NCI-H187 (cell line): ENCODE measurements around the gene OTUB2.
A peak's percentile ranks its signal among the peaks of the same experiment; 100 is the strongest.

Source experiments
- DNase-seq, 2 experiments: peaks; one replicate each; lab custom pipeline; 2025; lab: John Stamatoyannopoulos, UW

The OTUB2 gene

DNA sequence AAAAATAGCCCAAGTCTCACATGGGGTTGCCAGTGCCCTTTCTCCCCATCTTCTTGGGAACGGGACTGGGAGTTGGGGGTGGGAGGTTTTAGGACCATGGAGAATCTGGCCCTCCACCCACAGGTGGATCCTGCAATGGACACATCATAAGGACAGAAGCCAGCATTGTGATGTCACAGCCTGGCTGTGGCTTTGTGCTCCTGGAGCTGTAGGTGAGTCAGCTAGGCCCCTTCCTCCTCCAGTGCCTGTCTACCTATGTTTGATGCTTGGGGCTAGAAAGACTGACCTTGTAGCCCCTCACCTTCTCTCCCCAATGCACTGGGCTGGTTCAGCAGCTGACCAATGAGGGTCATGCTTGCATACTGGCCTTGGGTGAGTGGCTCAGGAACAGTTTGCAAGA is 29.1 kb upstream of the OTUB2 start, which contains the start of gene CCDC197:
TSS of gene CCDC197 (plus strand) at position 220 of the 400 bp plus-strand sequence. CDS start 831 bp downstream, outside the sequence.
- DNase-seq: no peak

- no peak for DNase-seq
Observed at GRCh38 chr14:93997916-93998870, 27.9 kb upstream of the OTUB2 start.

- no peak for DNase-seq
Observed at GRCh38 chr14:93998871-93999403, 27.2 kb upstream of the OTUB2 start.

- DNase-seq: no peak
Observed at GRCh38 chr14:93999573-93999972, 26.6 kb upstream of the OTUB2 start.

DNA sequence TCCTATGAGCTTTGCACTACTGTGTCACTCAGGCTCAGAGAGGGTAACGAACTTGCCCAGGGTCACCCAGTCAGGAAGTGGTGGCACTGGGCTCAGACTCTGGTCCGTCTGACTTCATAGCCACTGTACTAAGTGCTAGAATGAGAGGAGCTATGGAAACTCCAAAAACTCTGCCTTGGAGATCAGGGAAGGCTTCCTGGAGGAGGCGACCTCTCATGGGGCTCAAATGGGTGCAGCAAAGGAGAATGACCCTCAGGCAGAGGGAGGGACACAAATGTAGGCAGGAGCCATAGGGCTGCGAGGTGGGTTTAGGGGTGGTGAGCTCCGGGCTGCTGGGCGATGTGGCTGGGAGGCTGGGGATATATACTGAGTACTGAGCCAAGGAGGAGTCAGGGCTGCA is 25.9 kb upstream of the OTUB2 start:
- no peak for DNase-seq

GRCh38 chr14:94001016-94001415 is 25.1 kb upstream of the OTUB2 start:
- no peak for DNase-seq

GRCh38 chr14:94001501-94002396 is 24.4 kb upstream of the OTUB2 start:
- DNase-seq: peak in 1 of 2 experiments; percentile 21

GRCh38 chr14:94003397-94003796 is 22.7 kb upstream of the OTUB2 start:
- no peak for DNase-seq

DNA sequence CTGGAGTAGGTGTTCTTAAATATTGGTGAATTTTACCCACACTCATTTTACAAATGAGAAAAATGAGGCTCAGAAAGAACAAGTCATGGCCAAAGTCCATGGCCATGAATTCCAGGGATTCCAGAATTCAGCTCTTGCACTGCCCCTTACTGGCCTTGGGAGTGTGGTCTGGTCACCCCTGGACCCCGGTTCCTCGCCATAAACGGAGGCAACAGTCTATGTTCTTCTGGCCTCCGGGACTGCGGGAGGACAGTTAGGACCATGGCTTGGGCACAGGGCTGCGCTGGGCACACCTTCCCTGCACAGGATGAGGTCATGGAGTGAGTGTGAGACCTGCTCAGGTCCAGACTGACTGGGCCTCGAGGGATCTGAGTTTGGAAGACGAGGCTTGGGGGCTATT is 22.1 kb upstream of the OTUB2 start:
- DNase-seq: no peak

GRCh38 chr14:94005324-94006073 is 20.6 kb upstream of the OTUB2 start:
- no peak for DNase-seq

GRCh38 chr14:94008234-94008633 is 17.9 kb upstream of the OTUB2 start:
- DNase-seq: no peak

DNA sequence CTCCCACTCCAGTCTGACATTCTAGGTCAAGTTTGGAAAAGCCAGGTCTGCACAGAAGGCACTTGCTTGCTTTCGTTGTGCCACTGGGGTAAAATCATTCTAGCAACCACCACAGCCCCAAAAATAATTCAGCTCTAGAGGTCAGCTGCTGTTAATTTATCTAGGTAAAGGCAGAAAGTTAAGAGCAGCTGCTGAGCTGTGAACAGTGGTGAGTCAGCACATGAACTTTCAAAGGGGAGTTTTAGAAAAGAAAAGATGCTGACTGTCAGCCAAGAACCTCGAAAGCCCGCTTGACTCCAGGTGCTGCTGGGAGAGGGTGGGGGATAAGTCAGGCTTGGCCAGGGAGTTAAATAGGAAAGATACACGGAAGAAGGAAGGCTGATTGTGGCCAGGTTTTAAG is 16.4 kb upstream of the OTUB2 start:
- no peak for DNase-seq

DNA sequence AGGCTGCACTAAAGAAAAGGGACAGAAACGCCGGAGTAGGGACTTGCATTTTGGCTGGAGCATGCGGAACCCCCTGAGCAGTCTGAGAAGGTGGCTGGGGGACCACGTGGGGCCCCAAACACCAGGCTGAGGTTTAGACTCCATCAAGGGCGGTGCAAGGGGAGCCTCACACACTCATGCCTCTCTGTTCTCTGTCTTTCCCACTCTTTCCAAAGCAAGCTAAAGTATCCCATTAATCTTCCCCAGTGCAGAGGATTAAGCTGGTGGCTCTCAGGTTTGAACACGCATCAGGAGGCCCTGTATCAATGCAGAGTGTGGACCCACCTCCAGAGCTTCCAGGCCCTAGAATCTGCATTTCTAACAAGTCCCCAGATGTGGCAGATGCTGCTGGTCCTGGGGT is 15.5 kb upstream of the OTUB2 start:
- no peak for DNase-seq

DNA sequence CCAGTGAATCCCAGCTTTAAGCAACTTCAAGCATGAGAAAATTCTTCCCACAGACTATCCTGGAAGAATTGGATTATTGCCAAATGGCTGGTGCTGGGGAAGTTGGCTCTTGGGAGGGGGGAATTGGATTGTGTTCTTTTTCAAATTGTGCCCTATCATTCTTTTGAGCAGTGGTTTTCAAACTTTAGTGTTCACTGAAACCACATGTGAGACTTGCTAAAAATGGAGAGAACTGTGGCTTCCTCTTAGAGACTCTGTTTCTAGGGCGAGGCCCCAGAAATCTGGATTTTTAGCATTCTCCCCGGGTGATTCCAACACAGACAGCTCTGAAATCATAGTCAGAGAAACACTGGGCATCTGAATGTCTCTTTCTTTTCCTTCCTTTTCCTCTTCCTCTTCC is 14.3 kb upstream of the OTUB2 start:
- DNase-seq: no peak

GRCh38 chr14:94014382-94014781 is 11.8 kb upstream of the OTUB2 start:
- no peak for DNase-seq

DNA sequence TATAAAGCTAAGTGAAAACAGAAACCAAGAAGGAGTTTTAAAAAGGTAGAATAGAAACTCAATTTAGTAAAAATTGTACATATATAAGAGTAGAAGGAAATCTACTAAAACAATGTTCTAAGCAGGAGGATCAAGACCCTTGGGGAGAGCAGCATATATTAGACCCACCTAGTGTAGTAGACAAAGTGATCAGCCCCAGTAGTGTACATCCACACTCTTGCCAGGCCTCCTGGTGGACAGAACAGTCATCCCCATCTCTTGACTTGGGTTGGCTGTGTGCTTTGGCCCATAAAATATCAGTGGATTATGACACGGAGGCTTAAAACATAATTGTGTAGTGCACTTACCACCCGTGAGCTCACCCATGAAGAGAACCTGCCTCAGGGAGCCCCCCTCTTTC is 10.9 kb upstream of the OTUB2 start:
- no peak for DNase-seq

GRCh38 chr14:94016446-94016976 is 9.6 kb upstream of the OTUB2 start:
- no peak for DNase-seq

GRCh38 chr14:94018308-94018707 is 7.8 kb upstream of the OTUB2 start:
- no peak for DNase-seq

GRCh38 chr14:94019329-94019728 is 6.8 kb upstream of the OTUB2 start:
- no peak for DNase-seq

- no peak for DNase-seq
Observed at GRCh38 chr14:94020267-94020666, 5.9 kb upstream of the OTUB2 start.

DNA sequence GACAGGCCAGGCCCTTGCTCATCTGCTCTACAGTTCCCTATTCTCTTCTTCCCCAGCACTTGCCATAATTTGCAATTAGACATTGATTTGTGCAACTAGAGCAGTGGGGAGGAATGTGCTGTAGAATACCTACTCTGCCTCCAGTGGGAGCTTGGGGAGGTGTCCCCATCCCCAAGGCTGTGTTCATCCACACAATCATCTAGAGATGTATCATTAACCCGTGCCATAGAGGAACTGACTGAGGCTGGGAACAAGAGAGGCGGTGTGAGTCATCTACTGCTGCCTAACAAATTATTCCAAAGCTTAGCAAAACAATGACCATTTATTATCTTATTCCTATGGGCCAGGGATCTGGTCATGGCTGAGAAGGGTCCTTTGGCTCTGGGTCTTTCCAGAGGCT is 5.1 kb upstream of the OTUB2 start:
- DNase-seq: no peak
